Mucosa of descending colon (tissue), 3 donors: ENCODE measurements around the gene FSTL5. TPM values are rescaled to one million over a fixed set of nuclear protein-coding genes. Genes with fewer than 3 reads are reported as not detected.
A peak's percentile ranks its signal among the peaks of the same experiment; 100 is the strongest.

Source experiments
- ATAC-seq: fragments of 200-7000 bp; cut with Tn5 transposase; one replicate; pipeline ENCODE4 v1.9.1; 2020; ENCODE audit warnings: mild to moderate bottlenecking, moderate library complexity
- DNase-seq, 3 donors: peaks; one replicate each; pipeline ENCODE4 v3.0.0-alpha.2; 2020
- H3K36me3 ChIP-seq: fragments of 200-600 bp; one replicate; pipeline ENCODE4 v1.8.0; 2021; ENCODE audit warnings: low read depth, mild to moderate bottlenecking
- H3K4me1 ChIP-seq: fragments of 200-600 bp; one replicate; pipeline ENCODE4 v1.8.0; 2021; ENCODE audit warnings: low read depth, mild to moderate bottlenecking
- H3K4me3 ChIP-seq: fragments of 200-600 bp; one replicate; pipeline ENCODE4 v1.8.0; 2021; ENCODE audit warnings: mild to moderate bottlenecking
- H3K9me3 ChIP-seq: fragments of 200-600 bp; one replicate; pipeline ENCODE4 v1.8.0; 2021; ENCODE audit warnings: mild to moderate bottlenecking
- intact Hi-C, 2 donors: fragments of 100-400 bp; cut with DNase I in 1 of 2; cut with micrococcal nuclease in 1 of 2; formaldehyde crosslinking; loops; one replicate each; pipeline versions ENCODE4 v1.11.0 to v1.11.1; 2022; cut with DNase I, micrococcal nuclease
- total RNA-seq, 3 donors: library from RNA; stranded (reverse); fragmentation: NEBNext Ultra II Directional in 2 of 3; extraction: Animal tissue kit (Norgen Biotek cat#: 25700) in 2 of 3; gene quantifications; one replicate each; pipeline versions ENCODE4 v1.2.1 to v1.2.4, GENCODE V29; 2021 to 2023
- TF ChIP-seq, protein P1 (sequence below): fragments of 200-600 bp; IDR thresholded peaks from one replicate; pipeline ENCODE4 v1.8.0; 2022; ENCODE audit warnings: antibody characterized with exemption, mild to moderate bottlenecking
- donor health status: DM: no; HTN: no; CAD: no; lungs with moderate emphysema.
- donor health status: DM: no; HTN: no; CAD: no.
- donor health status: DM: no; HTN: yes; CAD: no.

Gene FSTL5
- total RNA-seq, 3 donors from 2014 or later = 1.8 TPM; not detected in 2

DNA sequence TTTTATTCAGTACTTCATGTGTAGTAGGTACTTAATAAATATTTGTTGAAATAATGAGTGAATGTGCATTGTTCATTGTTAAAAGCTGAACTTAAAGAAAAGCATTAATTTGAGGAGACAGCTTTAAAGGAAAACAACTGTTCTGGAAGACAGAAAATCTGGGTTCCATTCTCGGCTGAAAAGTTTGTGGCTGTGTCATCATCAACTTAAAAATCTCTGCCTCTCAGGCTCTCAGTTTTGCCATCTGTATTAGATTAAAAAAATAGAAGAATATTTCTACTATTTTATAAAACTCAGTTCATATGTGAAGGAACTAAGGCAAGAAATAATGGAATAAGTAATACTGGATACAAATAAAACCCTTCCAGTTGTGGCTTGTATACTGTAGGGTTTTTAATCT, 62.5 kb downstream of the FSTL5 start:
- no peaks in the 10 kb centered on the region for H3K4me1 ChIP-seq
- no peak overlapping the region for H3K4me3 ChIP-seq
- ATAC-seq (no peak), DNase-seq (no peak)
- TF ChIP-seq, protein P1, sequence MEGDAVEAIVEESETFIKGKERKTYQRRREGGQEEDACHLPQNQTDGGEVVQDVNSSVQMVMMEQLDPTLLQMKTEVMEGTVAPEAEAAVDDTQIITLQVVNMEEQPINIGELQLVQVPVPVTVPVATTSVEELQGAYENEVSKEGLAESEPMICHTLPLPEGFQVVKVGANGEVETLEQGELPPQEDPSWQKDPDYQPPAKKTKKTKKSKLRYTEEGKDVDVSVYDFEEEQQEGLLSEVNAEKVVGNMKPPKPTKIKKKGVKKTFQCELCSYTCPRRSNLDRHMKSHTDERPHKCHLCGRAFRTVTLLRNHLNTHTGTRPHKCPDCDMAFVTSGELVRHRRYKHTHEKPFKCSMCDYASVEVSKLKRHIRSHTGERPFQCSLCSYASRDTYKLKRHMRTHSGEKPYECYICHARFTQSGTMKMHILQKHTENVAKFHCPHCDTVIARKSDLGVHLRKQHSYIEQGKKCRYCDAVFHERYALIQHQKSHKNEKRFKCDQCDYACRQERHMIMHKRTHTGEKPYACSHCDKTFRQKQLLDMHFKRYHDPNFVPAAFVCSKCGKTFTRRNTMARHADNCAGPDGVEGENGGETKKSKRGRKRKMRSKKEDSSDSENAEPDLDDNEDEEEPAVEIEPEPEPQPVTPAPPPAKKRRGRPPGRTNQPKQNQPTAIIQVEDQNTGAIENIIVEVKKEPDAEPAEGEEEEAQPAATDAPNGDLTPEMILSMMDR = no peak
- intact Hi-C loops = no loop called here
- H3K36me3 ChIP-seq = no peaks in the 10 kb centered on the region
- no peaks in the 10 kb centered on the region for H3K9me3 ChIP-seq

DNA sequence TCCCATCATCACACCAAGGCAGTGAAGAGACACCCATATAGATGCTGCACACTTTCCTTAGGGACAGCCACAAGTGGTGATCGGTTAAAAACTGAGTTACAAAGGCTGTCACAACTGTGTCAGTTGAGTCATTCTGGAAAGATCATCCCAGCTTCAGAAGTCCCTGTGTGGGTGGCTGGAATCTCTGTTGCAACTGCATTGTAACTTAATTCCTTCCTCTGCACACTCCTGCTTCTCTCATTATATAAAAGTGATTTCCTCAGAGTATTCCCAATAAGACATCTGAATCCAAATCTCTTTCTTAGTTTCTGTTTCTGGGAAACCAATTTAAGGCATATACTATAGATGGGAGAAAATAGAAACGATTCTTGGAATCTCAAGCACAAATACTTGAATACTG, 88.1 kb downstream of the FSTL5 start:
- no peak for ATAC-seq
- no peaks in the 10 kb centered on the region for H3K4me1 ChIP-seq
- TF ChIP-seq, protein P1 = no peak
- no peak overlapping the region for H3K4me3 ChIP-seq
- no peaks in the 10 kb centered on the region for H3K36me3 ChIP-seq
- intact Hi-C loops = no loop called here
- no peaks in the 10 kb centered on the region for H3K9me3 ChIP-seq
- no peak for DNase-seq

DNA sequence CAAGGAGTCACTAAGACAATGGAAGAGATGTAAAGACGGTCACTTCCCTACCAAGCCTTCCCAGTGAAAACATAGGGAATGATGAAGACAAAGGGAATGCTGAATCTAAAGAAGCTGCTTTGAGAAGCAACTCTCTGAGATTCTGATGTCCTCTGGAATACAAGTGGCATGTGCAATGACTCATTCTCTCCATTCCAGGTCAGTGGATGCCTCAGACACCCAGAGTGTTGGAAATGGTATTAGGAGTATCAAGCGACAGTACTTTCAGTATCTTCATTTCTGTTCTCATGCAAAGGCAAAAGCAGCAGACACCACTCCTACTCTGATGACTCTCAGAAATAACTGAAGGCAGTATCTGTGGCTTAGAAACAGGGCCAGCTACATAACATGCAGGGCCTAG, 102.6 kb downstream of the FSTL5 start:
- intact Hi-C loops = no loop called here
- ATAC-seq (no peak), DNase-seq (no peak)
- Histone ChIP-seq H3K36me3 (no peaks in the 10 kb centered on the region), H3K4me1 (no peaks in the 10 kb centered on the region), H3K9me3 (no peaks in the 10 kb centered on the region), H3K4me3 (no peak overlapping the region)
- TF ChIP-seq, protein P1 = no peak

DNA sequence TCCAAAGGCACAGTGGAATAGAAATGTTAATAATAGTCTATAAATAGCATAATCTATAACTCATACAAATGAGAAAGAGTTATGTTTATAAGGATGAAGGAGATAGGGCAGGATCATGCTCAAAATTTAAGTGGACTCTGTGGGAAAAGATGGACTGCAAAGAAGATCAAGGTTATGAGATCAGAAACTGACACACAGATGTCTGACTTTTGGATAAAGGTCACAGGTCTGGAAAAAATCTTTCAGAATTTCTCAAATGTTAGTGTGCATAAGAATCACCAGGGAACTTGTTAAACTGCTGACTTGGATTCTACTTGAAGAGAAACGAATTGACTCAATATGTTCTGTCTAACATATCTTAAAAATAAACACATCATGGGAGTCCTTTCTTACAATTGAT, 104.1 kb downstream of the FSTL5 start:
- Histone ChIP-seq H3K4me3 (no peak overlapping the region), H3K4me1 (no peaks in the 10 kb centered on the region), H3K9me3 (no peaks in the 10 kb centered on the region), H3K36me3 (no peaks in the 10 kb centered on the region)
- TF ChIP-seq, protein P1 = no peak
- DNase-seq = no peak
- intact Hi-C loops = no loop called here
- ATAC-seq = no peak

DNA sequence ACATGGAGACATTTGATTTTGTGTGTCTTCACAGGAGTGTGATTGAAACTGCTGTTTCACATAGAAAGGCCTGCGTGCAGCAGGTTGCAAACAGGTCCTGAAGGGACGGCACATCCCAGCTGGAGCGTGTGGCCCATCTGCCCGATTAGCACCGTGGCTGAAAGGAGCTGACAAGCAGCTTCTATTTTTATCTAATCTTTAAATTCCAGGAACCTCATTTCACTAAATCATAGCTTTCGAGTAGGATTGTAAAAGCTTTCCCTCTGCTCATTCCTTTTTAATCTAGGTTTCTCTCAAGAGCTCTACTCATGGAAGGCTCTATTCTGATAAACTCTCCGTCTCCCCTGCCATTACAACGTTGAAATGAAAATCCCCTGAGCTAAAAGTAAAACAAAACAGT, 106.8 kb downstream of the FSTL5 start:
- TF ChIP-seq, protein P1 = no peak
- Histone ChIP-seq H3K9me3 (no peaks in the 10 kb centered on the region), H3K36me3 (no peaks in the 10 kb centered on the region), H3K4me1 (no peaks in the 10 kb centered on the region), H3K4me3 (no peak overlapping the region)
- DNase-seq (peak in 1 of 3 donors; percentile 22), ATAC-seq (no peak)
- intact Hi-C loops = no loop called here

DNA sequence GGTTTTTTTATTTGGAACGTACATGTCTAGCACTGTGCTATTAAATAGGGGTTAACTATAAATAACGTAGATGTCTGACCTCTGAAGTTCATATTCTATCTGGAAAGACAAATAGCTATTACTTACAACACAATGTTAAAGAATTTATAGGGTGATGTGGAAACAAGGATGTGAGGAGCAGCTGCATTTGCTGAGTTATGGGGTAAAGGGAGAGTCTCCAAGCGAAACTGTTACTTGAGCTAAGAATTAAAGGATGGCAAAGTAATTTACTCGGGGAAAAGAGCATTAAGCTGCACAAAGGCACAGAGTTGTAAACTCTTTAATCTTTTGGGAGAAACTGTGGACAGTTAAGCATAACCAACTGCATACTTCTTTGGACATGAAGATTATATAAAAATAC, 117.7 kb downstream of the FSTL5 start:
- intact Hi-C loops = no loop called here
- ATAC-seq (no peak), DNase-seq (no peak)
- no peak overlapping the region for H3K4me3 ChIP-seq
- no peaks in the 10 kb centered on the region for H3K4me1 ChIP-seq
- no peaks in the 10 kb centered on the region for H3K9me3 ChIP-seq
- H3K36me3 ChIP-seq = no peaks in the 10 kb centered on the region
- TF ChIP-seq, protein P1 = no peak
